HG03095 (cell line): Measurements from ENCODE around the gene TXNIP.

Experiments used
- ATAC-seq: cut with Tn5 transposase; IDR thresholded peaks from one replicate; pipeline ENCODE4 v1.9.1; 2021; ENCODE audit warnings: moderate library complexity; ENCODE audit not compliant: unreplicated experiment

Gene TXNIP

GRCh38 chr1:145986551-145986950 lies 9.8 kb downstream of the TXNIP start:
- no peak for ATAC-seq

GRCh38 chr1:145985502-145986439 lies 10.6 kb downstream of the TXNIP start:
- ATAC-seq = no peak

- ATAC-seq = no peak
Observed at GRCh38 chr1:145985129-145985501, 11.3 kb downstream of the TXNIP start.

GRCh38 chr1:145983960-145984830 lies 12.2 kb downstream of the TXNIP start:
- ATAC-seq = no peak

- ATAC-seq = no peak
Observed at GRCh38 chr1:145983206-145983675, 13.1 kb downstream of the TXNIP start.

- ATAC-seq = no peak
Observed at GRCh38 chr1:145982010-145982723, 14.2 kb downstream of the TXNIP start.

GRCh38 chr1:145980457-145980994 lies 15.9 kb downstream of the TXNIP start:
- ATAC-seq = no peak

GRCh38 chr1:145979746-145980456 lies 16.5 kb downstream of the TXNIP start:
- peak; percentile 8 for ATAC-seq

GRCh38 chr1:145978854-145979745 lies 17.3 kb downstream of the TXNIP start:
- peak; percentile 79 for ATAC-seq

GRCh38 chr1:145978471-145978853 lies 17.9 kb downstream of the TXNIP start:
- no peak for ATAC-seq

GRCh38 chr1:145977486-145978470 lies 18.6 kb downstream of the TXNIP start:
- no peak for ATAC-seq

GRCh38 chr1:145977016-145977415 lies 19.4 kb downstream of the TXNIP start:
- ATAC-seq = no peak

GRCh38 chr1:145975216-145975615 lies 21.2 kb downstream of the TXNIP start:
- no peak for ATAC-seq

- no peak for ATAC-seq
Observed at GRCh38 chr1:145974721-145975120, 21.7 kb downstream of the TXNIP start.

GRCh38 chr1:145972580-145972979 lies 23.8 kb downstream of the TXNIP start:
- no peak for ATAC-seq

GRCh38 chr1:145967288-145967687 lies 29.1 kb downstream of the TXNIP start:
- no peak for ATAC-seq

- no peak for ATAC-seq
Observed at GRCh38 chr1:145965119-145965744, 31.1 kb downstream of the TXNIP start.
